NB4 (cell line): ENCODE measurements around the gene SLC35E3.

Experiments used
- CTCF ChIP-seq: IDR thresholded peaks from one replicate; pipeline ENCODE4 v1.5.1; 2012; ENCODE audit warnings: low read depth, low read length
- TF ChIP-seq, protein P1 (sequence below): IDR thresholded peaks from 2 replicates; pipeline ENCODE4 v1.6.1; 2011; ENCODE audit warnings: low read depth, low read length

DNA sequence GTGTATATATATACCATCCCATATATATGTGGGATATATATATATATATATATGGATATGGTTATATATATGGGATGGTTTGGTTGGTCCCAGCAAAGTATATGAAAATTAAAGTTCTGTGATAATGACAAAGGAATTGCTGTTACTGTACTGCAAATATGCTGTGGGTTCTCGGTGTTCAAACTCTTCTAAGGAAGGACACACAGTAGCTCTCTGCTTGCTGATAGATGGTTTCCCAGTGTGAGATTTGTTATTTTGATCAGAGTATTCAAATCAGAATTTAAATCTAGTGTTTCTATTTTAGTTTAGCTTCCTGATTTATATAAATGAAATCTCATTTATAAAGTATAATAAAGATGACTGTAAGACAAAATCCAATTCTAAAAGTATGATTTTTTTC is 19.7 kb downstream of the SLC35E3 start:
- TF ChIP-seq CTCF: no peak
- TF ChIP-seq, protein P1, sequence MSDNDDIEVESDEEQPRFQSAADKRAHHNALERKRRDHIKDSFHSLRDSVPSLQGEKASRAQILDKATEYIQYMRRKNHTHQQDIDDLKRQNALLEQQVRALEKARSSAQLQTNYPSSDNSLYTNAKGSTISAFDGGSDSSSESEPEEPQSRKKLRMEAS: no peak
